Brain pericyte (primary cell): ENCODE results near the gene AGBL4.

ENCODE experiments used
- DNase-seq: peaks from one replicate; pipeline ENCODE4 v3.0.0-alpha.2; 2012; ENCODE audit warnings: low read depth, low spot score

The AGBL4 gene

DNA sequence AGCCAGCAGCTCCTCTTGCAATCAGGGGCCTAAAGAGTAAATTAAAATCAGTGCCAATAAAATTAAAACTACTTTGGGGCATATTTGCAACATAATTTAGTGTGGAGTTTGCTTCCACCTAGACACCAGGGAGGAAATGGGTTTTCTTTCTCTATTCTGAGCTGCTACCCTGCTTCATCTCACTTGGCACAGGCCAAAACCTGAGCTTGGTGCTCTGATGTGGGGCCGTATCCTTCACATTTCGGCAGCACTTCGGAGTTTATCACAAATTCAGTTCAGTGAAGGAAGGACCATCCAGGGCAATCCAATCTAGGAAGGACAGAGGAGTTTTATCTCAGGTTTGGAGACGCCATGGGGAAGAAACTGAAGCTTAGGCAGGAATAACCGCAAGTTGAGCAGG is 1428.1 kb downstream of the AGBL4 start:
- DNase-seq, result no peak

DNA sequence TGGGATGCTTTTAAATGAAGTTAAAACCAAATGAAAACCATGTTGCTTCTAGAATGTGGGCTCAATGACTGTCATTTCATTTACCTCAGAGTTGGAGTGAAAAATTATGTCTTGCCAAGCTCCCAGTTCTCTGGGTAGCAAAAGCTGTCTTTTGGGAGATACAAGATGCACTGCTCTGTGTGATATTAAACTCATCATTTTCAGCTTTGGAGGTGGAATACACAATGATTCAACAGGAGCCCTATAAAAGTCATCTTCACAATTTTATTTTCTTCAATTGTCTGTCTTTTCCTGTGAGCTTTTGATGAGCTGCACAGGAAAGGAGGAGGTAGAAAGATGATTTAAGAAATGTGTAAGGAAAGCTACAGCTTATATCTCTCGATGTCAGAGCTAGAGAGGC is 1431.4 kb downstream of the AGBL4 start:
- no peak for DNase-seq

DNA sequence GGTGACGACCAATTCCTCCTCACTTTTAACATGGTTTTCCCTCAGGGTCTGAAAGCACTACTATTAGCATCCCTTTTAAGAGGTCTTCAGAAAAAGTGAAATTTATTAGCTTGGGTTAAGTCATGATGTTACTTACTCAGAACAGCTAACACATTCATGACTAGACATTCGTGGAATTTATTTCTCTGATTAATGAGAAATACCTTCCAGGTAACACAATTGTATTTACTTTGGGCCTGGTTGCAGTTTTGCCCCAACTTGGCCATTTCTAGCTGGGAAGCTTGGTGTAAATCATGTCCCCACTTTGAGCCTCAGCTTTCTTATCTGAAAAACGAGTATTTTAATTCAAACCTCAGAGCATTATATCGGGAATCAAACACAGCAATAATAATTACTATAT is 1432.6 kb downstream of the AGBL4 start:
- no peak for DNase-seq

DNA sequence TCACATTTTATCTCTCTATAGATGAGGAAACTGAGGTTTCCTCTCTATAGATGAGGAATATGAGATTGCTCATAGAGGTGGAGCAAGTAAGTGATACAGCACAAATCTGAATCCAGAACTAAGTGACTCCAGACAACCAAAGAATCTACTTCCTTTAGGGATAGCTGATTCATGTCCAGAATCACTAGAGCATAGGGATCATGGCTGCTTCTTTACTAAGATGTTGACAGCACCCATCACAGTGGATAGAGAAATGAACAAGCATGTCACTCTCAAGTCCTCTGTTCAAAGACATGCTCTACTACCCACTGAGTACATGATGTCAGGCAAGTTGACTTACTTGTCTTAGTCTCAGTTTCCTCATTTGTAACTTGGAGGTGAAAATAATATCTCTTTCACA is 1435.7 kb downstream of the AGBL4 start:
- DNase-seq, result no peak

DNA sequence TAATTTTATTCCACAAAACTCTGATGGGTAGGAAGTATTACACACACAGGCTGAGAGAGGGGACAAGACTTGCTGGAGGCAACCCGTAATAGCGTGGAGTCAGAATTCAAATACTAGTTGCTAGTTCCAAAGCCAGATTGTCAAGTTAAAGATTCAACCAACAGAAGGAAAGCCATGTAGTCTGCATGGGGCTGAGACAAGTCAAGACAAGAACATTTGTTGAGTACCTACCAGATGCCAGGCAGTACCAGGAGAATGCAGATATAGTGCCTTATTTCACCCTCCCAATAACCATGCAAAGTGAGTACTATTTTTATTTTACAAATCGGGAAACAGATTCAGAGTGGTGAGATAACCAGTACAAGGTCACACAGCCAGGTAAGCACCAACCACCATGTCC is 1441.3 kb downstream of the AGBL4 start:
- no peak for DNase-seq

DNA sequence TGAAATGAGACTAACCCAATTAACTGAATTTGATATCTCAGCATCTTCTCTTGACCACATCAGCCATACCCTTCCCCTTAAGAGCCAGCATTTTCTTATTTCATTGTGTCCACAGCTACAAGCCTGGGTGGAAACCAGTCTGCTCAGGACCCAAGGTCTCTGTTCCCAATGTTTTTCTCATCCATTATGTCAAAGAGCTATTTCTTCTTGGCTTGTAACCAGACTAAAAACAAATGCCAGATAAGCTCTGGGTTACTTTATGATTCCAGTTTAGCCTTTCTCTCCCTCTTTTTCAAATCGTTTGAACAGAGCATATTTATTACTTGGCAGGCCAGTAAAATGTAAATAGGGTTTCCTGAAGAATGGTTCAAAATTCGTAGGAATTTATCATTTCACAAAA is 1442.5 kb downstream of the AGBL4 start:
- no peak for DNase-seq

DNA sequence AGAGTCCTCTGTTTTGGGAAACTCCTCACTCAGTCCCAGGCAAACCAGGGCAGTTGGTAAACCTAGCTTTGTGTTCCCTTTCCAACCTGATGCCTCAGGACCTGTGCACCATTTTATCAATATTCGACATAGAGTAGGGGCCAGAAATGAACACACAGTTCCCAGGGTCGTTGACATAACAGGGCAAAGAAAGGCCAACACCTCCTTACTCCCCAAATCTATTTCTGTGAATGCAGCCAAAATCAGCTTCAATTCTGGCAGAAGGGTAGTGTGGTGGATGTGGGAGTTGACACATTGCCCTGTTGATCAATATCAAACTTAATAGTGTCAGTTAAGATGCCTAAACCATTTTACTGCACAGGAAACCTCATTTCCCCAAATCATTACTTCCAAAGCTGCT is 1447.2 kb downstream of the AGBL4 start:
- no peak for DNase-seq

DNA sequence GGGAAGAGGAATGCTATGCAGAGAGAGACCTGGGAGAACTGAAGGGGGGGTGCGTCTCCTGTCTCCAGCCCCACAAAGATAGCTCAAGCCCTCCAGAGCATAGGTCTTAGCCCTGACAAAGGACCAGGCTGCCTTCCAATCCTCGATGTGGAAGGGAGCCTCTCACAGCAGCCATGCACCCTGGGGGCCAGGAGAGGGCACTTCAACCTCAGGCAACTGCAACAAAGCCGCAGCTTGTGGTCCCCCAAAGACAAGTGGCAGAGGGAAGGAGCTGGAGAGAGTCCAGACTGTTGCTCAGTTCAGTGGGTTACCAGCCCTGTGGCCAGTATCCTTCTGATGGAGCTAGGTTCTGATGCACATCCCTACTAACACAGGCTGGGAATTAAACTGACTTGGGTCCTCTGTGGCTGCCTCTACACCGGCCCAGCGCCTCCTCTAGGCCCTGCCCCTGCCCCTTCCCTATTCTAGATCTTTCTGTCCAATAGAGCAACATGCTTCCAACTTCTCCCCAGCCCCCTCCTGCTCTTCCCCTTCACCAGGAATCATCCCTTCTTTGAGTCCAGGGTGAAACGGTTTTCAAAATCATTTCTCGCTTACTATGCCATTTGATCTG is 1451.0 kb downstream of the AGBL4 start:
- DNase-seq, result no peak

DNA sequence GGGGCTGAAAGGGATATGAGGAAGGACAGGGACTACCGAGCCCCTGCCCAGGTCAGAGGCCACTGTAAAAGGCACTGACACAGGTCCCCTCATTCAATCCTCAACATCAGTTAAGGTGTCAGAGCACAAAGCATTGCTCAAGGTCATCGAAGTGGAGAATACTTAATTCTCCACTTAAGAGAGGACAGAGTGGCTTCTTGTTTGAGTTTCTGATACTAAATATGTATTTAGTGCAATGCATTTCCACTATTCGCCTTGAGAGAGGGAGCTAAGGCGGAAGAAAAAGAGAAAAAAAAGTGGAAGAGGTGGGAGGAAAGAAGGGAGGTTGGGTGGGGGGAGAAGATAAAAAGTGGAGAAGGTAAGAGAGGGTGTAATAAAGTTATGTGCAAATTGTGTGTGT is 1451.6 kb downstream of the AGBL4 start:
- no peak for DNase-seq

DNA sequence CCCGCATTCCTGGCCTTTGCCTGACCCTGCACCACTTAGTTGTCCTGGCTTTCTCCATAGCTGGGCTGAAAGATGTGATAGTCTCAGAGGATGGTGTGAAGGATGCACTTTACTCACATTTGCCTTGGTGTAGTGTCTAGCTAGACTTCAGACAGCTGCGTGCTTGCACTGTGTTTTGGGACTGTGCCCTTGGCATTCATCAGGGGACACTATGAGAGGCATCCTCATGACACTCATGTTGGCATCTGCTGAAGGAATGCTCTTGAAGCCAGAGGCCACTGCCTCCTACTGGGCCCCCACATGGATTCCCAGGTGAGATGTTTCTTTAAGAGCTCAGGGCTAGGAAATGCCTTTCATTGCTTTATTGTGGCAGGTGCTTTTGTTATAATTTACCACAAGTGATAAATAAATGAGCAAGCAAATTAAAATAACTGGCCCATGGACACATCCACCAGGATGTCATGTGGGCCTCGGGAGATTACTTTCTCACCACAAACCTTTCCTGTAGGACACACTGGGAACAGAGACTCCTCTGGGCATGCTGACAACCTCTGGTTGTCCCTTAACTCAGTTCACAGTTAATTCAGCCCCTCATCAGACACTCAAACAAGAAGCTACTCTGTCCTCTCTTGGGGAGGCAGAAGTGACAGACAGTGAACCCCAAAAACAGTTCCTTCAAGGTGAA is 1452.3 kb downstream of the AGBL4 start:
- no peak for DNase-seq

DNA sequence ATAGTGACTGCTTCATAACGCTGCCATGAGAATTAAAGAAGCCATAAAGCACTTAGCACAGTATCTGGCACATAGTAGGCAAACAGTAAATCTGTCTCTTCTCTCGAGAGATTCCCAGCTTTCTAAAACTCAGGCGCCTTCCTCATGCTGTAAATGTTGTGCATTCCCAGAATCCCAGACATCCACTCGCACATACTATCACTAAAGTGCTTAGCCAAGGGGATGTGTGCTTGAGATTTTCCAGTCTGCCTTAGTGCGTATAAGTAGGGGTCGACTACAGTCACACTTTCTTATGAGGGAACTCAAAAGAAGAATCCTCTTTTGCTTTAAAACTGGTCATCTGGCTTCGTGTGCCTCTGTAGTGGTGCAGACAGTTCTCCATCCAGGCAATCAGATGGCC is 1453.2 kb downstream of the AGBL4 start:
- DNase-seq, result no peak

DNA sequence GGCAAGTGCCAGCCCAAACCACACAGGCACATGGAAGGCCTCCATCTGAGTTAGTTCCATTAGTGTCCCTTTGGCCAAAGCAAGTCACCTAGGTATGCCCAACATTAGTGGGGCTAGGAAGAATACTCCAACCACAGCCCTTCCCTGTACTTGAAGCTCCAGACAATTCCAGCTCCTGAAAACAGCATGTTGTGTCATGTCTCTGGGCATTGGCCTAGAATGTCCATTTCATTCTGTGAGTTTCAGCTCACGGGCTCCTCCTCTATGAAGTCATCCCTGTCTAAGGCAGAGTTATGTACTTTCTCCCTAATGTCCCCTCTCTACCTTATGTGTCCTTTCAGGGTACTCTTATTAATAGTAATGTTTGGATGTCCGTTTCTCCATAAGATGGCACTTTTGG is 1455.3 kb downstream of the AGBL4 start:
- no peak for DNase-seq

DNA sequence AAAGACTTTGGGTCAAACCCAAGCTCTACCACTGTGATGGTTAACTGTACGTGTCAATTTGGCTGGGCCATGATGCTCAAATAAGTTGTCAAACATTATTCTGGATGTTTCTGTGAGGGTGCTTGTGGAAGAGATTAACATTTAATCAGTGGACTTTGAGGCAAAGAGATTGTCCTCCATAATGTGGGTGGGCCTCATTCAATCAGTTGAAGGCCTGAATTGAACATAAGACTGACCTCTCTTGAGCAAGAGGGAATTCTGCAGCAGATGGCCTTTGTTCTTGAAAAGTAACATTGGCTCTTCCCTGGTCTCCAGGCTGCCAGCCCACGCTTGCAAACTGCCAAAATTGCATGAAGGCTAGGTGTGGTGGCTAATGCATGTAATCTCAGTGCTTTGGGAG is 1457.3 kb downstream of the AGBL4 start:
- no peak for DNase-seq

DNA sequence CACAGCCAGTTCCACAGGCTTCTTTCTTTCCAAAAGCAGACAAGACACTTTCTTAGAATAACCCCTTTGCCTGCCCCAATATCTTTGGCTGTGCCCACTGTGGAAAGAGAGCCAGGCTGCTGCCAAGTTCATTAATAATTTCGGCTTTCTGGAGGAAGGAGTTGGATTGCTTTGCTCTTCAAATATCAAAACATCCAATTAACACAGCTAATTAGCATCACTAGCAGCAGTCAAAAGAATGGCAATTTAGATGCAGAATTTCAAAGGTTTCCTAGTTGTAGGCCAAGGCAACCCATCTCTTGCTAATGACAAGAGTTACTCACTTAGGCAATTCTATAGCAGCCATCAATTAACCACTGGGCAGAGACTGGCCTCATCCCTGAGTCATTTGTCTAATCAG is 1460.7 kb downstream of the AGBL4 start:
- DNase-seq, result no peak

DNA sequence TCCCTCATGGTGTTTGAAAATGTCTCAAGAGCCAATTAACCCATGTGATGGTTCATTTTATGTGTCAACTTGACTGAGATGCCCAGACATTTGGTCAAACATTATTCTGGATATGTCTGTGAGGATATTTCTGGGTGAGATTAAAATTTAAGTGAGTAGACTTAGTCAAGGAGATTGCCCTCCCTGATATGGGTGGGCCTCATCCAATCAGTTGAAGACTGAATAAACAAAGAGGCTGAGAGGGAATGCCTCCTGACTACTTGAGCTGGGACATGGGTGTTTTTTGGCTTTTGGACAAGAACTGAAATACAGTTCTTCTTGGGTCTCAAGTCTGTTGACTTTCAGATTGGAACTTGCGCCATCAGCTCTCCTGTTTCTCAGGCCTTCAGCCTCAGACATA is 1462.3 kb downstream of the AGBL4 start:
- no peak for DNase-seq

DNA sequence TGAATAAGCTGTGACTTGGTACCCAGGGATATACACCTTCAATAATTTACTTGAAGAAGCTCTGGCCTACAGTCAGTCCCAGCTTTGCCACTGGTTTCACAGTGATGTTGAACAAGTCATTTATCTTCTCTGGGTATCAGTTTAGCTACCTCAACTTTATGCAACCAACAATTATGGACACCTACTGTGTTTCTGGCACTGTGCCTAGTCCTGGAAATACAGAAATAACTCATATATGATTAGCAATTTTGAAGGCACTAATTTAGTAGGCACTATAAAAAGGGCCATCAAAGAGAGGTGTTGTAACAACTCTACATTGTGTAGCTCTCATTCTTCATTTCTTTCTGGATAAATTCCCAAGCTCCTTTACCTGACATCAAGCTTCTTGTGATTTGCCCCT is 1463.2 kb downstream of the AGBL4 start:
- DNase-seq, result no peak

DNA sequence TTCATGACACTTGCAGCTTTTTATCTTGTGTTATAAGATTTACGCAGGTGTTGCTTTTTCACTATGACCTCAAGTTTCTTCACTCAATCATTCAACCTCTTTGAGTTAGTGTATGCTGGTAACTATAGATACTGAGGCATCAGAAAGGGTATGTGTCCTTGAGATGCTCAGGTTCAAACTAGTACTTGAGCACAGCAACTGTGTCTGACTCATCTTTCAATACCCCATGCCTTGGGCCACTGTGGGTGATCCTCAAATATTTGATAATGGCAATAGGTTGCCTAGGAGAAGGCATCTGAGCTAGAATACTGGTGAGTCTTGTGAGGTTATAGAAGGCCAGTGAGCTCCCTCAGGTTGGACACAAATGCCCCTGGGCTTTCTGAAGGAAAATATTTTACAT is 1463.6 kb downstream of the AGBL4 start:
- DNase-seq, result no peak

DNA sequence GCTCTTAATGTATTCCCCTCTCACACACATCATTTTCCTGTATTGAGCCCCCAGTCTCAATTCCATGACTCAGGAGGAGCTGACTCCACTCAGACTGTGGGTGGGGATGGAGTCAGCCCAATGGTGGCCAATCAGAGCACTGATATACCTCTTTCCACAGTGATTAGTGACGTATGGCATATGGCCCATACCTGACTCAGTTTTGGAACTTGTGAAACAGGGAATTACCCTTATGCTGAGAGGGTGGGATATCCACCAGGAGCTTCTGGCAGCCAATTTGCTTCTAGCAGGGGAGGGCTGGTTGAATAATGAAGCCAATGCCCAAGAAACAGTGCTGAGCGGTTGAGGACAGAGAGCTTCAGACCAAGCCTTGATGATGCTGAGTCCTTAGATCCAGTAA is 1465.4 kb downstream of the AGBL4 start:
- DNase-seq, result no peak

DNA sequence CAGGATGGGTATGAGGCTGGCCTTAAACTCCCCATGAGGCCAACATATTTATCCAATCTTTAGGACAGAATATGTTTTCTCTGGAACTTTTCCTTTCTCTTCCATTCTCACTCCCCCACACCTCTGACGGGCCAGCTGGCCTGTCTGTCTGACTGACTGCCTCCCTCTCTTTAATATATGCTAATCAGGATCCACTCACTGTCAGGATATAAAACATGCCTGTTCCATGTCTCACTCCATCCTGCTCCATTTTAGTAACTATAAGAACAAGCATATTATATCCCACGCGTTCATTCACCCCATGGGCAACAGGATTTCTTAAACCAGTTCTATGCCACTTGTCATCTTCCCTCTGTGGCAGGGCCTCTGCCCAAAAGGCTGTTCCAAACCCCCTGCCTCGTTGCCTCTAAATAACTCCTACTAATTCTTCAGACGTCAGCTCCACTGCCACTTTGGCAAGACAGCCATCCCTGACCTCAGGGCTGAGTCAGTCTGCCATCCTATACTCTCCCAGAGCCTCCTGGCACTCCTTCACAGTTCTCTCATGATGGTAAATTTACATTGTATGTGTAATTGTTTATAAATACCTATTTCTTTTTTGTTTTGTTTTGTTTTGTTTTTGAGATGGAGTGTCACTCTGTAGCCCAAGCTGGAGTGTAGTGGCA is 1467.4 kb downstream of the AGBL4 start:
- DNase-seq, result no peak

DNA sequence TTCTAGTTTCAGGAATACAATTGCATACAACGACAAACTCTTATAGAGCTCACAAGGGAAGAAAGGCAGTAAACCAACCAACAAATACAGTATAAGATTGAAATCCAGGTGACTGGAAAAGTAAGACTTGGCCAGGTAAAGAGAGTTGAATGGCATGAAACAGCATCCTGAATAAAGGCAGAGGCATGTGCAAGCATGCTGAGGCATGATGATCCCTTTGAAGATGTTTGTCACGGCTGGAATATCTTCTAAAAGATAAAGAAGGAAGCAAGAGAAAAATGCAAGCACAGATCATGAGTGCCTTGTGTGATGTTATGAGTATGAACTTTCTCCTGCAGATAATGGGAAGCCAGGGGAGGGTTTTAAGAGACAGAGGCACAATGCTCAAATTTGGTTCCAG is 1468.5 kb downstream of the AGBL4 start:
- DNase-seq, result no peak

DNA sequence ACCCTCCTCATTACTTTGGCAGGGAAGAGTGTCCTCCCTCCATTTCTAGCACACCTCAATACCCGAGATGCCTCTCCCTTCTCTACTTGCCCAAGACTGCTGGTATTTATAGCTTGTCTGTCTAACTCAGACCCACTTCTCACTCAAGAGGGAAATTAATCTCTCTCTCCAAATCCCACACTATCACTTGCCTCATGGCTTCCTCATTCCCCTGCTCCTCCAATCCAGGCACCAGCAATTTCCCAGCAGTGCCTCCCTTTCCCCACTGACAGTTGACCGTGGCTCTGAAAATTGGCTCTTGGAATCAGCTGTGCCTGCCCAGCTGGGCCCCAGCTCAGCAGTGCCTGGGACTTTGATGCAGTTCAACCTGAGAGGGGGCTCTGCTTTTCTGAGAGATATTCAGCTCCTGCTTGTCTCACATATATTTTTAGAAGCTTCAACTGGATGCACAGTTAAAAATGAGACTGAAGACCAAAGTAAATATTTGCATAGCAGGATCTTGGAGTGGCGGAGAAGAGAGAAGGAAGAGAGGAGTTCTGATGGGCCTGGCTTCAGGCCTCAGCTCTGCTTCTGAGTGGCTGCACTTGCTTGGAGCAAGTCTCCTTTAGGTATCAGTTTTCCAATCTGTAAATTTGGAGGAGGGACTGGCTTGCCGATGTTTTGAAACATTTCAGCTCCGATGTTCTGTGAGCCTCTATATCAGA is 1470.7 kb downstream of the AGBL4 start:
- DNase-seq, result no peak

DNA sequence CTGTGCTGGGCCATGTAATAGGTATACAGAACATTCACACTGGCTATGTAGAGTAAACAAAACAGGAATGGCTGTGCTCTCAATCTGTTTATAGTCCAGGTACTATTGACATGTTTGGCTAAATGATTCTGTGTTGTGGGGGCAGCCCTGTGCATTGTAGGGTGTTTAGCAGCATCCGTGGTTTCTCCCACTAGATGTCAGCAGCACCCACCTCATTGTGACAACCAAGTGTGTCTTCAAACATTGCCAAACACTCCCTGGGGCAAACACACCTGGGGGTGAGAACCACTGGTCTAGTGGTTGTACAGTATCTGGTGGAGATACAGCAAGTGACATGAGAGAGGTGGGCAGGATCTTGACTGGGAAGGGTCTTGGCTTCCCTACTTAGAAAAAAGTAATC is 1471.3 kb downstream of the AGBL4 start:
- no peak for DNase-seq

DNA sequence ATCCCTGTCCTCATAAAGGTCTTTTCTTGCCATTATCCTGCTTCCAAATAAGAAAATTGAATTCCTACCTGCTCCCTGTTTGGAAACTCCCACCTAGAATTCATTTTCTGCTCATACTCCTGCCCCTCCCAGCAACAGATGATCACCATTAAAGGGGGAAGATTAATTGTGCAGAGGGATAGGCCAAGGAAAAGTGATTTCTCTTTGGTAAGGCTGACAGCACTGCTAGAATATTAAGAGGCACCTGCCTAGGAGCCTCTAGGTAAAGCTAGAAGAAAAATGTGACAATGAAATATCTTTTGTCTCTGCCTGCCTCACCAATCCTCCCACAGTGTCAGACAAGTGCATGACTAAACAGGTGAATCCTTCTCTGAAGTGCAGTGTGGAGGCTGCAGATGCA is 1474.8 kb downstream of the AGBL4 start:
- DNase-seq, result no peak
